OCI-LY1 (cell line): ENCODE measurements around the gene ZNF831.

Source experiments
- H2AFZ ChIP-seq: fragments of 200-600 bp; sonication (generic), shearing (Covaris generic); 2 replicates; pipeline ENCODE4 v1.6.0; 2014; ENCODE audit warnings: antibody characterized with exemption, mild to moderate bottlenecking, low read length
- H3F3A ChIP-seq: fragments of 200-600 bp; sonication (generic), shearing (Covaris generic); 2 replicates; pipeline ENCODE4 v1.6.0; 2014; ENCODE audit warnings: mild to moderate bottlenecking, antibody characterized with exemption, low read length, moderate library complexity; ENCODE audit not compliant: insufficient read depth
- H3K27ac ChIP-seq: fragments of 200-600 bp; sonication (generic); 2 replicates; pipeline ENCODE4 v1.5.1; 2014; ENCODE audit warnings: low read length, mixed run types, mild to moderate bottlenecking, low read depth; ENCODE audit not compliant: poor library complexity, severe bottlenecking
- H3K27me3 ChIP-seq: fragments of 200-600 bp; sonication (generic); 2 replicates; pipeline ENCODE4 v1.6.0; 2014; ENCODE audit warnings: antibody characterized with exemption, mild to moderate bottlenecking, low read length, moderate library complexity; ENCODE audit not compliant: insufficient read depth
- H3K36me3 ChIP-seq: fragments of 200-600 bp; sonication (generic); 2 replicates; pipeline ENCODE4 v1.6.1; 2014; ENCODE audit warnings: mild to moderate bottlenecking, antibody characterized with exemption, low read length, moderate library complexity, mixed read lengths; ENCODE audit not compliant: insufficient read depth
- H3K4me1 ChIP-seq: fragments of 200-600 bp; sonication (generic); 2 replicates; pipeline ENCODE4 v1.5.1; 2014; ENCODE audit warnings: mild to moderate bottlenecking, low read length, moderate library complexity; ENCODE audit not compliant: insufficient read depth, severe bottlenecking
- H3K4me2 ChIP-seq: fragments of 200-600 bp; sonication (generic), shearing (Covaris generic); 2 replicates; pipeline ENCODE4 v1.6.1; 2014; ENCODE audit warnings: low read length
- H3K4me3 ChIP-seq: fragments of 200-600 bp; sonication (generic); 2 replicates; pipeline ENCODE4 v1.5.1; 2014; ENCODE audit warnings: low read length, low read depth, mild to moderate bottlenecking, mixed read lengths; ENCODE audit not compliant: poor library complexity, severe bottlenecking
- H3K79me2 ChIP-seq: fragments of 200-600 bp; shearing (Covaris generic); 2 replicates; pipeline ENCODE4 v1.6.1; 2016; ENCODE audit warnings: mixed run types, low read length, mixed read lengths; ENCODE audit not compliant: insufficient read depth
- H3K9ac ChIP-seq: fragments of 200-600 bp; sonication (generic), shearing (Covaris generic); 2 replicates; pipeline ENCODE4 v1.6.1; 2014; ENCODE audit warnings: mild to moderate bottlenecking, low read length, mixed read lengths
- H3K9me2 ChIP-seq: fragments of 200-600 bp; sonication (generic), shearing (Covaris generic); 2 replicates; pipeline ENCODE4 v1.6.1; 2014; ENCODE audit warnings: low read depth, mild to moderate bottlenecking, low read length, mixed read lengths
- H3K9me3 ChIP-seq: fragments of 200-600 bp; shearing (Covaris generic); 2 replicates; pipeline ENCODE4 v1.6.1; 2014; ENCODE audit warnings: low read length, mixed read lengths
- H4K20me1 ChIP-seq: fragments of 200-600 bp; sonication (generic), shearing (Covaris generic); 2 replicates; pipeline ENCODE4 v1.6.0; 2016; ENCODE audit warnings: mild to moderate bottlenecking, low read length; ENCODE audit not compliant: insufficient read depth
- CTCF ChIP-seq: fragments of 200-600 bp; sonication (generic), shearing (Covaris generic); IDR thresholded peaks from 2 replicates; pipeline ENCODE4 v1.5.1; 2017; ENCODE audit warnings: mild to moderate bottlenecking, antibody characterized with exemption, low read length, moderate library complexity, mixed read lengths
- EZH2 ChIP-seq: fragments of 200-600 bp; sonication (generic), shearing (Covaris generic); IDR thresholded peaks from 2 replicates; pipeline ENCODE4 v1.8.0; 2017; ENCODE audit warnings: borderline replicate concordance, mixed run types, mild to moderate bottlenecking, antibody characterized with exemption, low read length, moderate library complexity, mixed read lengths

The ZNF831 gene

DNA sequence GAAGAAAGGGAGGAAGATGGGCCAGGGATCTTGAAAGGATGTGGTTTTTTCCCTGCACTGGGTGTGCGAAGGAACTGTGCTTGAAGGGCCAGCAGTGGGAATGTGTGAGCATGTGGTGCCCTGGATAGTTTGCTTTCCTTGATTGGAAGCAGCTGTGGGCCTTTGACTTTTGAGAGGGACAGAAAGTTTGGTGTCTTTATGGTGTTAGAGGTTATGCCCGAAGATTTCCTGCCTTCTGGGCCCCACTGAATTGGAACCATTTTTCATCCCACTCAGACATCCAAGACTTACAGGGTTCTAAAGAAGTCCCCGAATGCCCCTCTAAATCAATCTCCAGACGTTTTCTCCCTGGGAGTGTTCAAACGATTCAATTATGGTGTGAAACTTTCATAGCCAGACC lies 113.3 kb downstream of the ZNF831 start:
- Histone ChIP-seq H3K36me3 (no peaks in the 10 kb centered on the region), H3K9ac (no peak overlapping the region), H3F3A (no peaks in the 10 kb centered on the region), H3K4me1 (no peaks in the 10 kb centered on the region), H3K79me2 (no peaks in the 10 kb centered on the region), H3K27me3 (0 out of 2 replicates have a peak, but pooled peaks cover 4% of the 10 kb centered on the region), H3K4me3 (no peak overlapping the region), H4K20me1 (no peaks in the 10 kb centered on the region), H3K27ac (no peak overlapping the region), H3K9me2 (no peaks in the 10 kb centered on the region), H3K4me2 (no peak overlapping the region), H3K9me3 (no peaks in the 10 kb centered on the region), H2AFZ (no peak overlapping the region)
- TF ChIP-seq CTCF = no peak
- TF ChIP-seq EZH2 = no peak

DNA sequence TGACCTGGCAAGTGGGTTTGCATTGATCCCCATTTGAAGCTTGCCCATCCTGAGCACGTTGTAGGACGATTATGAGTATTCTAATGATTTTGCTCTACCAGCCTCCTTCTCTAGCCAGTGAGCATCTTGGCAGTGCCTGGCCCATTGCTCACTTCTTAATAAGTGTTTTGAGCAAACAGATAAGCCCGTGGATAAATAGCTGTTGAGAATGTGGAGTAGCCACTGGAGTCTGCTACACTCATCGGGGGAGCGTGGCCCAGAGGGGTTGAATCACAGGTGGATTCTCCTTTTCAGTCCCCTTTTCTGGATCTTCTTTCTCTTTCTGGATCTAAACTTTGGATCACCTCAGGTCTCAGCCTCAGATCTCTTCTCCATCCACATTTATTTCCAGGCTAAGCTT lies 120.8 kb downstream of the ZNF831 start:
- Histone ChIP-seq H3K27ac (no peak overlapping the region), H3K4me3 (no peak overlapping the region), H4K20me1 (no peaks in the 10 kb centered on the region), H3K9me3 (no peaks in the 10 kb centered on the region), H3K4me1 (no peaks in the 10 kb centered on the region), H3K79me2 (no peaks in the 10 kb centered on the region), H3K36me3 (no peaks in the 10 kb centered on the region), H3K9ac (no peak overlapping the region), H3K9me2 (no peaks in the 10 kb centered on the region), H3K4me2 (no peak overlapping the region), H3K27me3 (no peaks in the 10 kb centered on the region), H2AFZ (no peak overlapping the region), H3F3A (no peaks in the 10 kb centered on the region)
- TF ChIP-seq CTCF = no peak
- no peak for TF ChIP-seq EZH2

- H3K4me2 ChIP-seq = no peak overlapping the region
- no peak overlapping the region for H3K4me3 ChIP-seq
- H3K4me1 ChIP-seq = no peaks in the 10 kb centered on the region
- H3F3A ChIP-seq = no peaks in the 10 kb centered on the region
- H3K9ac ChIP-seq = no peak overlapping the region
- H3K79me2 ChIP-seq = no peaks in the 10 kb centered on the region
- H2AFZ ChIP-seq = no peak overlapping the region
- no peaks in the 10 kb centered on the region for H3K36me3 ChIP-seq
- H3K9me3 ChIP-seq = no peaks in the 10 kb centered on the region
- TF ChIP-seq CTCF = no peak
- no peak for TF ChIP-seq EZH2
- no peaks in the 10 kb centered on the region; the same call in 1 of the 2 replicates for H3K27me3 ChIP-seq
- no peaks in the 10 kb centered on the region for H3K9me2 ChIP-seq
- no peaks in the 10 kb centered on the region for H4K20me1 ChIP-seq
- no peak overlapping the region for H3K27ac ChIP-seq
These were observed 126.4 kb downstream of the ZNF831 start for GRCh38 chr20:59289994-59290393.
